Measurements from ENCODE around the gene FILIP1L.

GRCh38 chr3:99878005-99878404 is 236.3 kb downstream of the FILIP1L start:
- TF ChIP-seq CTCF (IDR thresholded peaks at IDR 0.05; ENCODE audit: control extremely low read depth in 1 of 3, insufficient read depth in 1 of 3, low read depth in 1 of 3, low read length in 3 of 3) = no peak
- TF ChIP-seq CHD2 (IDR thresholded peaks at IDR 0.05; ENCODE audit: low read length) = no peak
- no peak for TF ChIP-seq POLR2A (IDR thresholded peaks at IDR 0.05; ENCODE audit: control extremely low read depth in 1 of 2, low read depth in 2 of 2, low read length in 2 of 2)
- TF ChIP-seq SIN3A (conservative IDR thresholded peaks at IDR 0.05 in 1 of 2, IDR thresholded peaks at IDR 0.05 in 1 of 2; ENCODE audit: low read depth in 1 of 2, low read length in 2 of 2) = no peak
- no peak for TF ChIP-seq JUN (IDR thresholded peaks at IDR 0.05; ENCODE audit: low read depth, low read length)
- no peak for TF ChIP-seq YY1 (IDR thresholded peaks at IDR 0.05; ENCODE audit: low read depth, low read length)

All from H1 (cell line).